HG02973 (cell line): ENCODE measurements around the gene RETREG2.
A peak's percentile ranks its signal among the peaks of the same experiment; 100 is the strongest.

Experiments
- ATAC-seq: cut with Tn5 transposase; IDR thresholded peaks from one replicate; pipeline ENCODE4 v1.9.1; 2021; ENCODE audit warnings: moderate library complexity; ENCODE audit not compliant: unreplicated experiment

Gene RETREG2

DNA sequence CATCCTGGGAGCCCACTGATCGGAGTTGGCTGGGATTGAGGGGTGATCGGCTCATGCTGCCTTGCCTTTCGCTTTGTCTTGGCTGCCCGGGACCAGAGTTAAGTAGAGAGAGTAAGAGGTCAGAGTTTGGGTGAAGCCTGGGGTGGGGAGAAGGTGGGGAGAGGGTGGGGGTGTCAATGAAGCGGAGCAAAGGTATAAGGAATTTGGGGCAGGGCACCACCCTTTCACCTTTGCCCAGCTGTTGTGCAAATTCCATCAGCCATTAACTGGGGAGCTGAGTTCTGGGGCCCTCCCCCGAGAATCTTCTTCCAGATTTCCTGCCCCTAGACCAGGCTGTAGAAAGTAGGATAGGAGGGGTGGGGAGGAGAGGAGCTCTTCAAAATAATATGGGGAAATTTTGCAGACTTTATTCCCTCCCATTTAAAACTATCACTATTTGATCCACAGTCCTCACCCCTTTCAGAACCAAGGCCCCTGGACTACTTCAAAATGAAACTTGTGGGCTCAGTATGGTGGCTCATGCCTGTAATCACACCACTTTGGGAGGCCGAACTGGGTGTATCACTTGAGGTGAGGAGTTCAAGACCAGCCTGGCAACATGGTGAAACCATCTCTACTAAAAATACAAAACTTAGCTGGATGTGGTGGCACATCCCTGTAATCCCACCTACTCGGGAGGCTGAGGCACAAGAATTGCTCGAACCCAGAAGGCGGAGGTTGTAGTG is 8.0 kb upstream of the RETREG2 start, which contains the start of gene SLC23A3:
TSS of gene SLC23A3 (minus strand) at position 100 of the 725 bp plus-strand sequence. CDS start at position 55, 45 bp downstream.
- no peak for ATAC-seq

DNA sequence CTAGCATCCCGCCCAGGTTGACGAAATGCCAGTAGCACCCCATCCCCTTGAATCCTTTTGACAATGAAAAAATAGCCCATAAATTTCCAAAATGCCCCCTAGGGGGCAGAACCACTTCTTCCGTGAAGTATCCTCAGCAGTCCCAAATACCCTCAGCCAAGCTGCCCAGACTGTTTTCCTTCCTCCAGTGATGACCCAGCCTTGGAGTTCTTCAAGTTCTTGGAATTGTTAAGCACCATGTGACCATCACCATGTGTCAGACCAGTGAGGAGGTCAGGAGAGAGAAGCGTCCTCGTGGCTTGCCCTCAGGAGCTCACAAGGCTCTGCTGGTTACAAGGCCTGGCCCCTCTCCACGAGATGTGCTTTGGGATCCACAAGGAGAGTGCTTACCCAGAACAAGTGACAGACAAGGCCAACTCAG is 6.8 kb upstream of the RETREG2 start:
- no peak for ATAC-seq

DNA sequence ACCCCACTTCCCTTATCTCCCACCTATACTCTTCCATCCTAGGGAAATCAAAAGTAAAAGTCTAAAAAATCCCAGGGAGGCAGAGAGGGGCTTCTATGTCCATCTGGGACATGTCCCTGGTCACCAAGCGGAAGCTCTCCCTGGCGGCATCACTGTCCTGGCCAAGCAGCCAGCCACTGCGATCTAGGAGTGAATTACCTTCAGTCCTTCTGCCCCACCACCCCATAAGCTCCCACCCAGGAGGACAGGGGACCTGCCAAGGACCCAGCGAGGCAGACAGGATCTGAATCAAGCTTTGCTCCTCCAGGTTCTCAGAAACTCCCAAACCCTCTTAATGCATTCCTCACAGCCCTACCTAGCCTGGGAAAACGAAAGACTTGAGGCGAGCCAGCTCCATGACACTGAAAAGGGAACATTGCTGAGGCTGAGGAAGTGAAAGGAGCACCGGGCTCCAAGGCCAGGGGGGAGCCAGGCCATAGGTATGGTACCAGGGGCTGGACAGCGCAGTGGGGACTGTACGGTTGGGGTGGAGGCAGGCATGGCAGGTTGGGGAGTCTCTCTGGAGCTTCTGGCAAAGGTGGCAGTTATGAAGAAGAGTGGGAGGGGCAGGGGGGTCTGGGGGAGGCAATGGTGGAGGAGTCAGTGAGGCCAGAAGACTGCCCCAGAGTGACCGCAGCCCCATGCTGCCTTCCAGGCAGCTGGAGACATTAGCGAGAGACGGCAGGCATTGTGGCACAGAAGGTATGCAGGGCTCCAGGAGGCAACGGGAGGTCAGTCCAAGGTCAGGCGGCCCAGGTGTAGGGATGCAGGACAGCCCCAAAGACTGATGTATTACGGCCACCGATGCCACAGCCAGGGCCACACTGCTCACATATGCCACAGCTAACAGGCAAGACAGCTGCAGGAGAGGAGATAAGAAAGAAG is 5.6 kb upstream of the RETREG2 start:
- ATAC-seq = no peak

DNA sequence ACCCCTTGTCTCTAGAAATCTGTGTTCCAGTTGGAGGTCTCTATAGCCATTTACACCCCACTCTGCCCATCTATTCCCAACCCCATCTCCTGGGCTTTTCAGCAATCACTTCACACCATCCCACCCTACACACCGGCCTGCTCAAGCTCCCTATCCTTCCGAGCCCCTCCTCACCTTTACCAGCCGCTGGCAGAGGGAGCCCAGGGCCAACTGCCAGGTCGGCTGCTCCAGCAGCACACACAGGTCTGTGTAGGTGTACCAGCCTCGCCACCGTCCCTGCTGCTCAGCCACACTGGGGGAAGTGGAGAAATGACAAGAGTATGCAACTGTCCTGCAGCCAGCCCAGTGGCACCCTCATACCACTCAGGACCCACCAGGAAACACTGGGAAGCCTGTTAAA is 4.9 kb upstream of the RETREG2 start:
- ATAC-seq = no peak

DNA sequence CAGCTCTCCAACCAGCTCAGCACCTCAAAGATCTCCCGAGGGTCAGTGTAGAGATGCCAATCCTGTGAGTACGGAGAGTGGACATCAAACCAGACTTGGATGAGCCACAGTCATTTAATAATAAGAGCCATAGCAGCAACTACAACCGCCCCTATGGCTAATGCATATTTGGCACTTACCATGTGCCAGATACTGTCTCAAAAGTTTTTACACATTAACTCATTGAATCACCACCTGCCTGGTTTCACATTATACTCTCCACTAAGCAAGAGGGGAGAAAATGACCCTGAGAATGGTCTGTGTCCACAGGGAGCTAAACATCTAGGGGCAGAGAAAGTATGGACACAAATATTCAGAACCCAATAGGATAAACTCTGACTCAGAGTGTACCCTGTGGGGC is 3.9 kb upstream of the RETREG2 start:
- no peak for ATAC-seq

DNA sequence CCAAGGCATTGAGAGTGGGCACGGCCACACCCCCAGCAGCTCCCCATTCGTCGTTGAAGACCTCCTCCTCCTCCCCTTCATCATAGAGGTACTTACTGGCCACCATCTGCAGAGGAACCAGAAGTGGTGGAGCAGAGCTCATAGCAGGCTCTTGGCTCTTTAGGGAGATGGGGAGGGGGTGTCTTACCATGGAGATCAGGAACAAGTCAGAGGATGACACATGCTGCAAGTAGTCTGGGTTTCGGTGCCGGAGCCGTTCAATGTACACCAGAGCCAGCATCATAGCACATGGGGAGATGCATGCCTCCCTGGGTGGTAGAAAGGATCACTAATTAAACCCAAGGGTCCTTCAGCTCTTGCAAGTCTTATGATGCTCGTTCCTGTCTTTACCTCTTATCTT is 3.3 kb upstream of the RETREG2 start:
- ATAC-seq = no peak

DNA sequence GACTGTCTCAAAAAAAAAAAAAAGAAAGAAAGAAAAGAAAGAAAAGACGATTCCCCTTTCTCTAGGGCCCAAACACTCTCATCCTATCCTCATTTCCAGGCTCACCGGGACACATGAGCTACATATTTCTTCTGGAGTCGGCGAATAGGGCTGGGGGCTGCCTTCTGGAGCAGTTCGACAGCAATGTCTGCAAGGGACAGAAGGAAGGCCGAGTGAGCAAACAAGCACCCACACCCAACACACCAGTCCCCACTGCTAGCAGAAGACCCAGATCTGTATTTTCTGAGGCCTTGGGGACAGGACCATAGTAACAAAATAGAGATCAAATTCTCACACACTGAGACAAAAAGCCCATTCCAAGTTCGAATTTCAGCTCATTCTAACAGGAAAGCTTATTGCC is 2.6 kb upstream of the RETREG2 start:
- no peak for ATAC-seq

DNA sequence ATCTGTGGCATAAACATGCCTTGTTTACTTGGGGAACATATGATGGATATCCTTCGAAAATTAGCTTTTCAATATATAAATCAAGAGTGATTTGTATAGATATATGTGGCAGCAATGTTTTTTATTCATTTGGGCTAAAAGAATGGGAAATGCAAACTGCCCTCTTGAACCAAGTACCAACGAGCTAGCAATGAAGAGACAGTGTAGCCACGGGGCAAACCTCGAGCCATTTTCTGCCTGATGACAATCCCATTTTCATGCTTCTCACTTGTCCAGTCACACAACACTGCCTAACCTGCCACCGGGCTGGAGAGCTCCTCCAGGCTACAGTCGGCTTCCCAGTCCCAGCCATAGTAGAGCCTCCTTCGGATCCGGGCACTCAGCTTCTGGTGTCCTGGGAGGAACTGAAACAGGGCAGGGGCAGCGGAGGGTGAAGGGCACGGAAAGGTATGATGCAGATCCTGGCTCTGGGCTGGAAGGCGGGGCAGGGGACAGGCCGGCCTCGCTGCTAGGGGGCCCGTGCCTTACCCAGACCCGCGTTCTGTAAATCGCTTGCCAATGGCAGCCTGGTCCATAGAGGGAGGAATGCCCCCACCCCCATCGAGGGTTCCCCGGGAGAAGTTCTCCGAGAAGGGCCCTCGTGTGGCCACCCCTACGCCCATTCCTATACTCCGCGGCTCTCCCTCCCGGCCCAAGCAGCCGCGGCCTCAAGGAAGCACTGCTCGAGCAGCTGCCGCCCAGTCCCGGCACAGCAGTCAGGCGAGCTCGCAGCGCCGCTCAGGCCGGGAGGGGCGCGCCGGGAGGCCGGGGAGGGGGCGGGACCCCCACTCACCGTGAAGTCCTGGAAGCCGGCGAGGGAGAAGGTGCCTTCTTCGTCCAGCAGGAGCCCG is 1.9 kb upstream of the RETREG2 start:
- ATAC-seq = peak; percentile 20

DNA sequence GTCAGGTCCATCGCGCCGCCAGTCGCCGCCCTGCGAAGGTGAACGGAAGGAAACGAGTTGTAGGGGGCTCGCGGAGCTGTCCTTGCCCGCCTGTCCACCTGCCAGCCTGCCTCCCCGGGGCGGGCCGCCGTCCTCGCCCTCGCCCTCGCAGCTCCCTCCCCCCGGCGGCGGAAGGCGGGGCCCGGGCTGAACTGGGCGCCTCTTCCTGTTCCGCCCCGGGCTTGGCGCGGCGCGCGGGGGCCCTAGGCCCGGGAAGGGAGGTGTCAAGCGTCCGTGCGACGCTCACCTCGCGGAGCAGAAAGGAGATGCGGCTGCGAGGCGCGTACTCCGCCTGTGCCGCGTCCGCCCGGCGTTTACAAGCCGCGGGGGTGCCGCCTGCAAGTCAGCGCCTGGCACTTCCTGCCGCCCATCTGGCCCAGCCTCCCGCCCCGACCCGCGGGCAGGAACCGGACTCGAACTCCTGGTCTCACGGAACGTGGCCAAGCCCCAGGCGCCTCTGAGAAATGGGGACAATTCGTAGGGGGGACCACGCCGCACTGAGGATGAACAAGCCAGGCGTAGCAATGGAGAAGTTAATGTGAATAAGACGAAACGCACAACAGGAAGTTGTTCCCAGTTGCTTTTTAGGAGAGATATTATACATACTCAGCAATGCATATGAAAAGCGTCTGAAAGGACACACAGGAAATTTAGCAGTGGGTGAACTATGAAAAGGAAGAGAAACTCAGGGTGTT is 1.1 kb upstream of the RETREG2 start, which contains the start of gene CNPPD1:
TSS of gene CNPPD1 (minus strand) at position 108 of the 734 bp plus-strand sequence. CDS start at position 11, 97 bp downstream.
- ATAC-seq = peak; percentile 61

DNA sequence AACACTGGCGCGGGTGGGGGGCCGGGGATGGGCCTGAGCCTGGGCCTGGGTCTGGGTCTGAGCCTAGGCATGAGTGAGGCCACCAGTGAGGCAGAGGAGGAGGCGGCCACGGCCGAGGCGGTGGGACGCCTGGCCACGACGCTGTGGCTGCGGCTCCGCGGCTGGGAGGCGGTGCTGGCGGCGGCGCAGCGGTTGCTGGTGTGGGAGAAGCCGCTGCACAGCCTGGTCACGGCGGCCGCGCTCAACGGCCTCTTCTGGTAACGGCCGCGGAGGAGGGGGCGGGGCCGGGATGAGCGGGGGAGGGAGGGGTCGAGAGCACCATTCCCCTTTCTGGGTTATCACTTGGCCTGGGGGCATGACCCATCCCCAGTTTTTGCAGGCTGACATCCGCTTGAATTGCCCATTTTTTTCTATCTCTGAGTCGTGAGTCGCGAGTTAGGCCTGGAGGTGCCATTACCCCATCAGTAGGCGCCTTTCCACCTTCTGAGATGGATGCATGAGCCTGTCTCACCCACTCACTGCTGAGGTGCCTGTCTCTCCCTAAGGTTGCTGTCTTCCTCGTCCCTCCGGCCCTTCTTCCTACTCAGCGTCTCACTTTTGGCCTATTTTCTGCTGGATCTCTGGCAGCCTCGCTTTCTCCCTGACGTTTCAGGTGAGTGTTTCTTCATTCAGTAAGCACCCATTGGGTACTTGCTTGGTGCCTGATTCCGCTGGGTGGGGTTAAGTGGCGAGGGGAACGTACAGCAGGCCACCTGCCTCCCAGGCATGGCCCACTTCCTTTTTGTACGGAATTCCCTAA is 501 bp downstream of the RETREG2 start:
- ATAC-seq = no peak

DNA sequence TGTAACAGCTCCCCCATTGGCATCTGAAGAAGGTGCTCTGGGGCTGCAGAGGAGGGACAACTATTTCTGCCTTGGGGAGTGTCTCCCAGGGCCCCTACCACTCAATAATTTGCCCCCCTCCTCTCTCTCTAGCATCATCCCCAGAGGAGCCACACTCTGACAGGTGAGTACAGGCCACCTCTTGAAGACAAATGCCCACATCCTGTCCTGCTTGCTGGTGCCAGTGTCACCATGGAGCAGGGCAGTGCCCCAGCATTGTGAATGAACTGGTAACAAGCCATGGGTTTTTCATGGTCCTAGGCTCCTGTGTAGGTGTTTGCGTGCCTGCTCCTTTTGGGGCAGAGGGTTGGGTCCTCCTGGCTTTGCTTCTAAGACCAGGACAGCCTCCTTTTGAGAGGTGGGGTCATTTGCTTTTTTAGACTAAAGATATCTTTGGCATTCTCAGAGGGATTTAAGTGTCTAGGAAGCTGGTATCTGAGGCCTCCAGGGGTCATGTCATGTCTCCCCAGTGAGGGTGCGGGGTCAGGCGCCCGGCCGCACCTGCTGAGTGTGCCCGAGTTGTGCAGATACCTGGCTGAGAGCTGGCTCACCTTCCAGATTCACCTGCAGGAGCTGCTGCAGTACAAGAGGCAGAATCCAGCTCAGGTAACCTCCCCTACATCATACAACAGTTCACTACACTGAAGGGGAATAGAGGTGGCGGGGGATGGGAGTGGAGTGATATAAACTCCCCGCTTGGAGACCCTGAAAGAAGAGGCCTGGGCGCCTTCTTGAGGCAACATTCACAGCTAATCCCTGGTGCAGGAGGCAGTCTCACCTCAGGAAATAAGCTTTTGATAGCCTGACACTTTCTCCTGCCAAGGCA is 1.8 kb downstream of the RETREG2 start:
- ATAC-seq = no peak

DNA sequence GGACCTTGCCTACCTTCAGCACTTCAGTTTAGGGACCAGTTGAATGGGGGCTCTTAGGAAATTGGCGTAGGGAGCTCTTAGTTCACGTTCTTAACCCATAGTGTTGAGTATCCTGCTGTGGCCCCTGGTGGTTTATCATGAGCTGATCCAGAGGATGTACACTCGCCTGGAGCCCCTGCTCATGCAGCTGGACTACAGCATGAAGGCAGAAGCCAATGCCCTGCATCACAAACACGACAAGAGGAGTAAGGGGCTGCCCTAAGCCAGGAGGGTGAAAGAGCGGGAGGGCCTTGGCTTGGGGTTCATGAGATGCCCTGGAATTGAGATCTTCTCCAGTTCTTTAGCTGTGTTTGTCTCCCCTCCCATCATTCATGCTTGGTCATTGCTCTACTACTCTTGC is 2.9 kb downstream of the RETREG2 start:
- no peak for ATAC-seq

DNA sequence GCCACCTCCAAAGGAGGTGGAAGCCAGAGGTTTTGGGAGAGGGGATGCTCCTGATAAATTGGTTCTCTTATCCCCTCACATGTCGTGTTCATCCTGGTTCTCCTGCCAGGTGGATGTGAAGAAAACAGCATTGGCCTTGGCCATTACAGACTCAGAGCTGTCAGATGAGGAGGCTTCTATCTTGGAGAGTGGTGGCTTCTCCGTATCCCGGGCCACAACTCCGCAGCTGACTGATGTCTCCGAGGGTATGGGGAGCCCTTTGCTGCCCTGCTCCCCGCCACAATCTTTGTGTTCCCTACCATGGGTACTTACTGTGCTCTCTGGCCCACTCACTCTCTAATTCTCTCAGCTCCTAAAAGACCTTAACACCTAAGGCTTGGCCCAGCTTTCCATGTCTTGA is 3.5 kb downstream of the RETREG2 start:
- ATAC-seq = no peak

DNA sequence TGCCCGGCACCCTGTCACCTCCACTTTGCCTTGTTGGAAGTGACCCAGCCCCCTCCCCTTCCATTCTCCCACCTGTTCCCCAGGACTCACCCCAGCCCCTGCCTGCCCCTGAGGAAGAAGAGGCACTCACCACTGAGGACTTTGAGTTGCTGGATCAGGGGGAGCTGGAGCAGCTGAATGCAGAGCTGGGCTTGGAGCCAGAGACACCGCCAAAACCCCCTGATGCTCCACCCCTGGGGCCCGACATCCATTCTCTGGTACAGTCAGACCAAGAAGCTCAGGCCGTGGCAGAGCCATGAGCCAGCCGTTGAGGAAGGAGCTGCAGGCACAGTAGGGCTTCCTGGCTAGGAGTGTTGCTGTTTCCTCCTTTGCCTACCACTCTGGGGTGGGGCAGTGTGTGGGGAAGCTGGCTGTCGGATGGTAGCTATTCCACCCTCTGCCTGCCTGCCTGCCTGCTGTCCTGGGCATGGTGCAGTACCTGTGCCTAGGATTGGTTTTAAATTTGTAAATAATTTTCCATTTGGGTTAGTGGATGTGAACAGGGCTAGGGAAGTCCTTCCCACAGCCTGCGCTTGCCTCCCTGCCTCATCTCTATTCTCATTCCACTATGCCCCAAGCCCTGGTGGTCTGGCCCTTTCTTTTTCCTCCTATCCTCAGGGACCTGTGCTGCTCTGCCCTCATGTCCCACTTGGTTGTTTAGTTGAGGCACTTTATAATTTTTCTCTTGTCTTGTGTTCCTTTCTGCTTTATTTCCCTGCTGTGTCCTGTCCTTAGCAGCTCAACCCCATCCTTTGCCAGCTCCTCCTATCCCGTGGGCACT is 4.5 kb downstream of the RETREG2 start:
- ATAC-seq = no peak

DNA sequence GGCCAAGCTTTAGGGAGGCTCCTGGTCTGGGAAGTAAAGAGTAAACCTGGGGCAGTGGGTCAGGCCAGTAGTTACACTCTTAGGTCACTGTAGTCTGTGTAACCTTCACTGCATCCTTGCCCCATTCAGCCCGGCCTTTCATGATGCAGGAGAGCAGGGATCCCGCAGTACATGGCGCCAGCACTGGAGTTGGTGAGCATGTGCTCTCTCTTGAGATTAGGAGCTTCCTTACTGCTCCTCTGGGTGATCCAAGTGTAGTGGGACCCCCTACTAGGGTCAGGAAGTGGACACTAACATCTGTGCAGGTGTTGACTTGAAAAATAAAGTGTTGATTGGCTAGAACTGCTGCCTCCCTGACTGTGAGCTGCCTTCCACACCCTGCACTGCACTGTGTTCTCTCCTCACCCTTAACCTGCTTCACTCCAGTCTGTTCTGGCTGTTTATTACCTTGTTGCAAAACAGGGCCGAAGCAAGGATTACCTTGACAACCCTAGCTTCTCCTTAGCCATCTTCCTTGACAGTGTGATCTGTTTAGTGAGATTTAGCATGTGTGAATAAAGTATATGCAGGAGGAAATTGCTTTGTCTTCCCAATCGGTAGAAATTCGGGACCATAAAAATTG is 5.2 kb downstream of the RETREG2 start:
- no peak for ATAC-seq

DNA sequence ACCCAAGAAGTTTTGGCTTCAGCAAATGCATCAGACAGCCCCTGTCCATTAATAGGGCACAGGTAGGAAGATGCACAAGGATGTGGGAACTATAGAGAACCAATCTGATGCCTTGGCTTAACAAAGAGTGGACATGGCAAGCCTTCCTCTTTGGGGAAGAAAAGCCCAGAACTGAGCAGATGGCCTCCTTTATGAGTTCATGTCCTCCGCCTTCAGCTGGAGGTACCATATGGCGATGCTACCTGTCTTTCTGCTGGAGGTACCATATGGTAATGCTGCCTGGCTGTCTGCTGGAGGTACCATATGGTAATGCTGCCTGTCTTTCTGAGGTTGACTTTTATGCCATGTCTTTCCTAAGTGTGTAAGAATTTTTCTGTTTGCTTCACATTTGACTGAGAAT is 6.0 kb downstream of the RETREG2 start:
- no peak for ATAC-seq

DNA sequence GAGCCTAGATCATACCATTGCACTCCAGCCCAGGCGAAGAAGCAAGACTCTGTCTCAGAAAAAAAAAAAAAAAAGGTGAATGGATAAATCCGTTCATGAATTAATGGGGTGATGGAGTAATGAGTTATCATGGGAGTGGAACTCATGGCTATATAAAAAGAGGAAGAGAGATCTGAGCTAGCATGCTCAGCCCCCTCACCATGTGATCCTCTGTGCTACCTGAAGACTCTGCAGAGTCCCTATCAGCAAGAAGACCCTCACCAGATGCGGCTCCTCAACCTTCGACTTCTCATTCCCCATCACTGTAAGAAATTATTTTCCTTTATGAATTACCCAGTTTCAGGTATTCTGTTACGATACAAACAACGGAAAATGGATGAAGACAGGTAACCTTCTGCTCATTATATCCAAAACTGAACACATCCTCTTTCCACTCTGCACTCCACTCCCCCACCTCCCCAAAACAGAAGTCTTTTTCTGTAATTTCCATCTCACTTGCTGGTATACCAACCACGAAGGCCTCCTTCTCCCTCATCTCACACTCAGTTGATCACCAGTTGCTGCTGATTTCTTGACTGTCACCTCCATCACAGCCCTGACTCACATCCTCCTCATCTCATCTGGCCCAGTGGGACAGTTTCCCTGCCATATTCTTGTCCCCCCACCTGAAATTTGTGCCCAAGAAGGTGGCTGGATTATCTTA is 8.8 kb downstream of the RETREG2 start:
- no peak for ATAC-seq
